Stomach (tissue), 4 donors: ENCODE data around the gene TNRC18.

Source experiments
- CTCF ChIP-seq, 7 experiments: fragments of 450-650 bp in 4 of 7; fragments of 200-600 bp in 3 of 7; sonication (generic) in 3 of 7; IDR thresholded peaks; one replicate each; pipeline ENCODE4 v1.5.1; 2016 to 2019; ENCODE audit warnings: antibody characterized with exemption in 7 of 7, control low read depth in 2 of 7, mild to moderate bottlenecking in 1 of 7
- POLR2A ChIP-seq, 4 donors: fragments of 450-650 bp; IDR thresholded peaks; one replicate each; pipeline ENCODE4 v1.6.1; 2016; ENCODE audit warnings: antibody characterized with exemption in 4 of 4, control low read depth in 2 of 4, mild to moderate bottlenecking in 1 of 4, moderate library complexity in 1 of 4
- POLR2AphosphoS5 ChIP-seq, 3 donors: sonication (generic); formaldehyde crosslinking; IDR thresholded peaks; one replicate each; pipeline ENCODE4 v1.6.1; 2016; ENCODE audit warnings: antibody characterized with exemption in 3 of 3

GRCh38 chr7:5470816-5471215 lies 47.2 kb upstream of the TNRC18 start:
- TF ChIP-seq POLR2AphosphoS5 (IDR thresholded peaks at IDR 0.05) (no peak), POLR2A (IDR thresholded peaks at IDR 0.05) (no peak), CTCF (IDR thresholded peaks at IDR 0.05) (no peak)
